Activated CD4-positive, alpha-beta T cell treated with anti-CD3 and anti-CD28 coated beads for 36 hours (primary cell): Measurements from ENCODE around the gene TXLNA. TPM values are rescaled to one million over a fixed set of nuclear protein-coding genes. Genes with fewer than 3 reads are reported as not detected.

Experiments
- ATAC-seq: fragments of 200-7000 bp; cut with Tn5 transposase; one replicate; pipeline ENCODE4 v1.10.0; 2021; ENCODE audit warnings: mild to moderate bottlenecking, moderate library complexity
- CTCF ChIA-PET: fragments of 350-600 bp; sonication (Branson Sonifier 250); formaldehyde crosslinking; loops from one replicate; lab custom pipeline; 2021; ENCODE audit warnings: antibody characterized with exemption; lab: Charles Lee
- POLR2A ChIA-PET: fragments of 350-600 bp; sonication (Branson Sonifier 250); formaldehyde crosslinking; loops from one replicate; lab custom pipeline; 2021; ENCODE audit warnings: antibody characterized with exemption, inconsistent platforms; lab: Charles Lee
- DNase-seq: peaks from one replicate; pipeline ENCODE4 v3.0.0-alpha.2; 2020
- H3K27ac Mint-ChIP-seq: one replicate; pipeline ENCODE4 v1.8.0; 2021; ENCODE audit warnings: mixed read lengths
- H3K27me3 Mint-ChIP-seq: one replicate; pipeline ENCODE4 v1.8.0; 2021; ENCODE audit warnings: mixed read lengths
- H3K36me3 Mint-ChIP-seq: one replicate; pipeline ENCODE4 v1.8.0; 2021; ENCODE audit warnings: low read depth, mixed read lengths
- H3K4me1 Mint-ChIP-seq: one replicate; pipeline ENCODE4 v1.8.0; 2021; ENCODE audit warnings: mixed read lengths
- H3K4me3 Mint-ChIP-seq: one replicate; pipeline ENCODE4 v1.8.0; 2021; ENCODE audit warnings: mild to moderate bottlenecking, moderate library complexity, mixed read lengths
- H3K9me3 Mint-ChIP-seq: one replicate; pipeline ENCODE4 v1.8.0; 2021; ENCODE audit warnings: low read depth, mixed read lengths
- intact Hi-C, 2 experiments: fragments of 100-400 bp; cut with DNase I in 1 of 2; cut with micrococcal nuclease in 1 of 2; formaldehyde crosslinking; loops; one replicate each; pipeline versions ENCODE4 v1.14.2 to v1.15.1; 2022 to 2024; cut with DNase I, micrococcal nuclease
- total RNA-seq, 2 experiments: library from RNA; stranded (reverse); gene quantifications; one replicate each; pipeline ENCODE4 v1.2.3, GENCODE V29; 2021

The TXLNA gene
- total RNA-seq, 2 experiments from 2014 or later = 79.5 to 79.7 TPM

- peaks cover 13% of the 10 kb centered on the region for H3K4me1 Mint-ChIP-seq
- ChIA-PET CTCF (no interaction called here), POLR2A (no interaction called here)
- H3K36me3 Mint-ChIP-seq = peaks cover 8% of the 10 kb centered on the region
- no peak for ATAC-seq
- intact Hi-C loops = no loop called here
- no peaks in the 10 kb centered on the region for H3K27me3 Mint-ChIP-seq
- no peaks in the 10 kb centered on the region for H3K9me3 Mint-ChIP-seq
- H3K4me3 Mint-ChIP-seq = no peak overlapping the region
- no peak for DNase-seq
- no peak overlapping the region for H3K27ac Mint-ChIP-seq
Measured at GRCh38 chr1:32208469-32208868, 29.0 kb downstream of the TXLNA start.

- ATAC-seq = no peak
- Mint-ChIP-seq H3K27me3 (no peaks in the 10 kb centered on the region), H3K36me3 (peaks cover 8% of the 10 kb centered on the region), H3K27ac (no peak within 1 kb of the TSS), H3K4me1 (peaks cover 13% of the 10 kb centered on the region), H3K4me3 (no peak within 1 kb of the TSS), H3K9me3 (no peaks in the 10 kb centered on the region)
- ChIA-PET CTCF (no interaction called here), POLR2A (no interaction called here)
- intact Hi-C loops = no loop called here
- DNase-seq = no peak
Measured at GRCh38 chr1:32208891-32209328, 29.4 kb downstream of the TXLNA start, which contains the start of gene DCDC2B. Gene DCDC2B, plus strand, starts transcription at chr1:32209089. Its CDS starts 5 bp downstream, at chr1:32209094.

GRCh38 chr1:32215629-32216480 lies 36.4 kb downstream of the TXLNA start:
- DNase-seq (peak; percentile 79), ATAC-seq (peak; percentile 97)
- H3K4me1 Mint-ChIP-seq = peaks cover 15% of the 10 kb centered on the region
- POLR2A ChIA-PET = interaction anchor here (0.8 to 1.2 kb wide), 2 partner anchors 120 to 143 kb away, joined by 4 to 7 read pairs; partner anchors contain the start of genes MARCKSL1 and TMEM39B
- H3K27ac Mint-ChIP-seq = peak overlapping the region; percentile 8
- CTCF ChIA-PET = interaction anchor here (0.6 to 3.2 kb wide), 46 partner anchors 8 to 350 kb away, joined by 3 to 32 read pairs (median 5); partner anchors contain the start of genes BSDC1, CCDC28B, HDAC1 and IQCC
- H3K9me3 Mint-ChIP-seq = no peaks in the 10 kb centered on the region
- H3K36me3 Mint-ChIP-seq = no peaks in the 10 kb centered on the region
- H3K4me3 Mint-ChIP-seq = no peak overlapping the region
- intact Hi-C loops = loop anchor here (1.0 kb wide), 1 partner anchor 198 kb away; no protein-coding TSS in a partner anchor
- no peaks in the 10 kb centered on the region for H3K27me3 Mint-ChIP-seq

GRCh38 chr1:32216566-32216965 lies 37.1 kb downstream of the TXLNA start:
- Mint-ChIP-seq H3K4me1 (peaks cover 22% of the 10 kb centered on the region), H3K27ac (no peak overlapping the region), H3K4me3 (no peak overlapping the region), H3K36me3 (no peaks in the 10 kb centered on the region), H3K27me3 (no peaks in the 10 kb centered on the region), H3K9me3 (no peaks in the 10 kb centered on the region)
- ChIA-PET POLR2A (interaction anchor here (0.6 kb wide), 1 partner anchor 32 kb away, joined by 5 read pairs; no protein-coding TSS in a partner anchor), CTCF (interaction anchor here (0.6 to 3.2 kb wide), 35 partner anchors 8 to 351 kb away, joined by 3 to 32 read pairs (median 5); partner anchors contain the start of genes CCDC28B, FAM229A, HDAC1 and IQCC)
- intact Hi-C loops = no loop called here
- ATAC-seq = no peak
- no peak for DNase-seq

- ChIA-PET CTCF (interaction anchor here (0.7 kb wide), 2 partner anchors 40 to 122 kb away, joined by 3 read pairs; no protein-coding TSS in a partner anchor), POLR2A (interaction anchor here (0.6 kb wide), 1 partner anchor 40 kb away, joined by 3 read pairs; no protein-coding TSS in a partner anchor)
- H3K27me3 Mint-ChIP-seq = no peaks in the 10 kb centered on the region
- intact Hi-C loops = no loop called here
- H3K4me3 Mint-ChIP-seq = no peak overlapping the region
- H3K9me3 Mint-ChIP-seq = no peaks in the 10 kb centered on the region
- no peak overlapping the region for H3K27ac Mint-ChIP-seq
- peaks cover 8% of the 10 kb centered on the region for H3K36me3 Mint-ChIP-seq
- DNase-seq = no peak
- ATAC-seq = no peak
- peaks cover 32% of the 10 kb centered on the region for H3K4me1 Mint-ChIP-seq
Measured at GRCh38 chr1:32219022-32219421, 39.5 kb downstream of the TXLNA start.

- Mint-ChIP-seq H3K27me3 (no peaks in the 10 kb centered on the region), H3K4me3 (peak overlapping the region; percentile 96), H3K36me3 (peaks cover 18% of the 10 kb centered on the region), H3K27ac (peak overlapping the region; percentile 97), H3K4me1 (peaks cover 34% of the 10 kb centered on the region), H3K9me3 (no peaks in the 10 kb centered on the region)
- CTCF ChIA-PET = interaction anchor here (0.5 kb wide), 1 partner anchor 69 kb away, joined by 3 read pairs; no protein-coding TSS in a partner anchor
- intact Hi-C loops = loop anchor here (5.0 kb wide), 2 partner anchors 51 to 116 kb away; partner anchors contain the start of gene MARCKSL1 (in 1 of the 2)
- no peak for ATAC-seq
- POLR2A ChIA-PET = no interaction called here
- DNase-seq = no peak
Measured at GRCh38 chr1:32220746-32221580, 41.5 kb downstream of the TXLNA start.

- H3K27ac Mint-ChIP-seq = peak overlapping the region; percentile 97
- intact Hi-C loops = loop anchor here (5.0 kb wide), 2 partner anchors 51 to 116 kb away; partner anchors contain the start of gene MARCKSL1 (in 1 of the 2)
- ChIA-PET POLR2A (interaction anchor here (0.5 kb wide), 1 partner anchor 101 kb away, joined by 4 read pairs; no protein-coding TSS in a partner anchor), CTCF (no interaction called here)
- ATAC-seq = no peak
- peak overlapping the region; percentile 96 for H3K4me3 Mint-ChIP-seq
- no peaks in the 10 kb centered on the region for H3K9me3 Mint-ChIP-seq
- H3K36me3 Mint-ChIP-seq = peaks cover 22% of the 10 kb centered on the region
- no peak for DNase-seq
- H3K27me3 Mint-ChIP-seq = no peaks in the 10 kb centered on the region
- H3K4me1 Mint-ChIP-seq = peaks cover 29% of the 10 kb centered on the region
Measured at GRCh38 chr1:32221581-32221979, 42.1 kb downstream of the TXLNA start.

- peak within 1 kb of the TSS; percentile 97 for H3K27ac Mint-ChIP-seq
Measured at GRCh38 chr1:32221980-32222755, 42.7 kb downstream of the TXLNA start, which contains the start of the genes EIF3I and TMEM234. Gene EIF3I, plus strand, starts transcription at chr1:32222407. Its CDS starts 35 bp downstream, at chr1:32222442. Gene TMEM234, minus strand, starts transcription at chr1:32222353. Its CDS starts 31 bp downstream, at chr1:32222322.

GRCh38 chr1:32223683-32224082 lies 44.2 kb downstream of the TXLNA start:
- ChIA-PET POLR2A (interaction anchor here (0.6 to 1.7 kb wide), 3 partner anchors 39 to 116 kb away, joined by 3 to 4 read pairs (median 3); partner anchors contain the start of genes KPNA6 and MARCKSL1), CTCF (interaction anchor here (0.6 to 2.8 kb wide), 5 partner anchors 8 to 69 kb away, joined by 3 to 18 read pairs (median 5); partner anchors contain the start of gene FAM167B)
- H3K4me1 Mint-ChIP-seq = peaks cover 32% of the 10 kb centered on the region
- no peak for ATAC-seq
- H3K27me3 Mint-ChIP-seq = no peaks in the 10 kb centered on the region
- H3K36me3 Mint-ChIP-seq = peaks cover 37% of the 10 kb centered on the region
- peak overlapping the region; percentile 97 for H3K27ac Mint-ChIP-seq
- no peaks in the 10 kb centered on the region for H3K9me3 Mint-ChIP-seq
- intact Hi-C loops = loop anchor here (2.0 to 5.0 kb wide), 5 partner anchors 23 to 151 kb away; partner anchors contain the start of genes CCDC28B (in 1 of the 2), MARCKSL1 (in 1 of the 2) and TMEM39B (in 1 of the 2)
- DNase-seq = no peak
- peak overlapping the region; percentile 96 for H3K4me3 Mint-ChIP-seq

More at GRCh38 chr1:32221980-32222755, 42.7 kb downstream of the TXLNA start, which contains the start of the genes EIF3I and TMEM234:
- H3K36me3 Mint-ChIP-seq = peaks cover 22% of the 10 kb centered on the region
- peak within 1 kb of the TSS; percentile 96 for H3K4me3 Mint-ChIP-seq
- H3K9me3 Mint-ChIP-seq = no peaks in the 10 kb centered on the region
- CTCF ChIA-PET = interaction anchor here (1.1 to 2.8 kb wide), 2 partner anchors 25 to 180 kb away, joined by 3 to 18 read pairs; partner anchors contain the start of gene FAM167B
- DNase-seq (peak; percentile 95), ATAC-seq (peak; percentile 95)
- POLR2A ChIA-PET = interaction anchor here (0.5 to 1.7 kb wide), 5 partner anchors 18 to 164 kb away, joined by 3 to 4 read pairs (median 3); partner anchors contain the start of gene MARCKSL1
- intact Hi-C loops = loop anchor here (1.0 to 5.0 kb wide), 17 partner anchors 17 to 595 kb away; partner anchors contain the start of genes BSDC1 (in 1 of the 2), CCDC28B (in 1 of the 2), IQCC (in 1 of the 2) and KHDRBS1 (in 1 of the 2)
- peaks cover 29% of the 10 kb centered on the region for H3K4me1 Mint-ChIP-seq
- H3K27me3 Mint-ChIP-seq = no peaks in the 10 kb centered on the region
